ENCODE data around the gene CUX1. TPM values are rescaled to one million over a fixed set of nuclear protein-coding genes. Genes with fewer than 3 reads are reported as not detected.

Gene CUX1
- total RNA-seq, 4 donors from 2014 or later: 40.0 to 55.9 (median 47.3) TPM

GRCh38 chr7:101803203-101804087 lies 14.0 kb upstream of the CUX1 start:
- Histone ChIP-seq H3K9me3 (no peaks in the 10 kb centered on the region), H3K4me3 (peak overlapping the region in 1 of 4 donors; percentile 30), H3K36me3 (no peaks in the 10 kb centered on the region), H3K4me1 (peaks cover 8 to 19% (median 15%) of the 10 kb centered on the region in 3 donors), H3K27ac (no peak overlapping the region), H3K27me3 (peaks cover 0 to 48% (median 2%) of the 10 kb centered on the region in 4 donors)
- DNase-seq: no peak
- intact Hi-C loops (cut with DNase I): no loop called here
- WGBS, 2 donors: 57 to 58% methylated on average over 9 to 11 of the region's 11 CpGs
- TF ChIP-seq, protein P1, sequence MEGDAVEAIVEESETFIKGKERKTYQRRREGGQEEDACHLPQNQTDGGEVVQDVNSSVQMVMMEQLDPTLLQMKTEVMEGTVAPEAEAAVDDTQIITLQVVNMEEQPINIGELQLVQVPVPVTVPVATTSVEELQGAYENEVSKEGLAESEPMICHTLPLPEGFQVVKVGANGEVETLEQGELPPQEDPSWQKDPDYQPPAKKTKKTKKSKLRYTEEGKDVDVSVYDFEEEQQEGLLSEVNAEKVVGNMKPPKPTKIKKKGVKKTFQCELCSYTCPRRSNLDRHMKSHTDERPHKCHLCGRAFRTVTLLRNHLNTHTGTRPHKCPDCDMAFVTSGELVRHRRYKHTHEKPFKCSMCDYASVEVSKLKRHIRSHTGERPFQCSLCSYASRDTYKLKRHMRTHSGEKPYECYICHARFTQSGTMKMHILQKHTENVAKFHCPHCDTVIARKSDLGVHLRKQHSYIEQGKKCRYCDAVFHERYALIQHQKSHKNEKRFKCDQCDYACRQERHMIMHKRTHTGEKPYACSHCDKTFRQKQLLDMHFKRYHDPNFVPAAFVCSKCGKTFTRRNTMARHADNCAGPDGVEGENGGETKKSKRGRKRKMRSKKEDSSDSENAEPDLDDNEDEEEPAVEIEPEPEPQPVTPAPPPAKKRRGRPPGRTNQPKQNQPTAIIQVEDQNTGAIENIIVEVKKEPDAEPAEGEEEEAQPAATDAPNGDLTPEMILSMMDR (IDR thresholded peaks at IDR 0.05): no peak
- no peak for TF ChIP-seq POLR2A (IDR thresholded peaks at IDR 0.05)

DNA sequence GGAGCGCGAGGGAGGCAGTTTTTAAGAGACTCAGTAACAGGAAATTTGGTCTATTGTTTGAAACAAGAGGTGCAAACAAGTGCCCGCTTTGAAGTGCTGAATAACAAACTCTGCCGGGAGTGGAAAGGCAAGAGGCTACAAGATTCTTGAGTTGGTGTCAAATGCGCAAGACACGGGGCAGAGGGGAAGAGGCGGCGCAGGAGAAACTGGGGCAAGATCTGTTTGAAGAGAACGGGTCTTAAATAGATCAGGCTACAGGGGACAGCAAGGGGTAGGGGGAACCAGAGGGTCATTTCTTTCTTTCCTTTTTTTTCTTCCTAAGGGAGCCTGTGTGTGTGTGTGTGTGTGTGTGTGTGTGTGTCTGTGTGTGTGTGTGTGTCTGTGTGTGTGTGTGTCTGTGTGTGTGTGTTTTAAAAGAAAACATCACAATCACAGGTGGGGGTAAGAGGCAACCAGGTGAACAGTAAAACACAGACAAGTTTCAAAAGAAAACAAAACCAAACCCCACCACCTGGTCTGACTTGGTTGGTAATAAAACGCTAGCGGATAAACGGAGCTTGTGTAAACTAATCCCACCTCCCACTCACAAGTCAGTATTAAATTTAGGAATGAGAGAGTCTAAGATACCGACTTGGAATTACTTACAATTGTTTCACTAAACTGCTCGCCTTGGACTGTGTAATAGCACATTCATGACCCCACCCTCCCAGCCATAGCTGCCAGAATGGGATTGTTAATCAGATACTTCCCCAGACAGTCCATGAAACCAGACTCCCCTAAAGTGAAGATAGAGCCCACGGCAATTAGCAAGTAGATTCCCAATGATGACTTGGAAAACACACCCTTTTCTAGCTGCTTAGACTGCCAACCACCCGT lies 13.1 kb upstream of the CUX1 start:
- TF ChIP-seq, protein P1 (IDR thresholded peaks at IDR 0.05): no peak
- no peak for TF ChIP-seq POLR2A (IDR thresholded peaks at IDR 0.05)
- 10% methylated on average over 14 to 16 of the region's 16 CpGs for WGBS, 2 donors
- no peak for DNase-seq
- Histone ChIP-seq H3K4me1 (peaks cover 8 to 19% (median 15%) of the 10 kb centered on the region in 3 donors), H3K4me3 (peak overlapping the region in 1 of 4 donors; percentile 33), H3K27ac (no peak overlapping the region), H3K27me3 (peaks cover 0 to 46% (median 2%) of the 10 kb centered on the region in 4 donors), H3K36me3 (no peaks in the 10 kb centered on the region), H3K9me3 (no peaks in the 10 kb centered on the region)
- intact Hi-C loops (cut with DNase I): no loop called here

GRCh38 chr7:101804967-101805366 lies 12.5 kb upstream of the CUX1 start:
- Histone ChIP-seq H3K4me1 (peaks cover 8 to 19% (median 15%) of the 10 kb centered on the region in 3 donors), H3K27me3 (peaks cover 0 to 40% (median 2%) of the 10 kb centered on the region in 4 donors), H3K9me3 (no peaks in the 10 kb centered on the region), H3K27ac (no peak overlapping the region), H3K36me3 (no peaks in the 10 kb centered on the region), H3K4me3 (peak overlapping the region in 1 of 4 donors; percentile 33)
- no peak for DNase-seq
- intact Hi-C loops (cut with DNase I): no loop called here
- TF ChIP-seq POLR2A (IDR thresholded peaks at IDR 0.05): no peak
- TF ChIP-seq, protein P1 (IDR thresholded peaks at IDR 0.05): peak in 4 of 6 experiments; percentile 30 to 66 (median 38)
- 27 to 40% methylated on average over 4 to 9 of the region's 10 CpGs for WGBS, 2 donors

DNA sequence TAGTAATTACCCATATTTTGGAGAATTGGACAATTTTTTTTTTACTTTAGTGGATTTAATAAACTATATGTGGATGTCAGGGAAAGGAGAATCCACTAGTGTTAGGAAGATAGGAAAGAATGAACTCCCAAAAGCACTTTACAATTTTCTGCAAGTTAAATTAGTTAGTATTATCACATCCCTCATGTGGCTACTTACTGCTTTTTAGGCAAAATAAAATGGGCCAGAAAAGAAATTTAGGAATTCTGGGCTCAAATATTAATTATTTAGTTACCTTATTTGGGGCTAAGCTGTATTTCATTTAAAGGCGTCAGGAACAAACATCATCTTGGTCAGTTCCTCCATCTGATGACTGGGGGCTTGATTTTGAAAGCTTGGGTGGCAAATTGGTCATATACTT lies 4.8 kb upstream of the CUX1 start:
- Histone ChIP-seq H3K4me3 (no peak overlapping the region), H3K9me3 (no peaks in the 10 kb centered on the region), H3K36me3 (no peaks in the 10 kb centered on the region), H3K4me1 (peaks cover under 1 to 29% (median 6%) of the 10 kb centered on the region in 3 donors), H3K27ac (no peak overlapping the region), H3K27me3 (peaks cover 0 to 7% (median 0%) of the 10 kb centered on the region in 4 donors)
- no peak for DNase-seq
- intact Hi-C loops (cut with DNase I): loop anchor here (5.0 to 10.0 kb wide), 2 partner anchors 70 to 208 kb away; no protein-coding TSS in a partner anchor
- WGBS, 2 donors: 83 to 91% methylated on average over 1 of the region's 1 CpG
- TF ChIP-seq POLR2A (IDR thresholded peaks at IDR 0.05): no peak
- TF ChIP-seq, protein P1 (IDR thresholded peaks at IDR 0.05): no peak

Data from esophagus squamous epithelium (tissue), 5 donors.